VCaP (cell line): Measurements from ENCODE around the gene TENM4.
"Not testable (repeated sequence)": the region's sequence is repeated elsewhere in the genome, so short reads cannot be mapped to it uniquely, and the experiment has no call there.

Experiments used
- H3K27ac ChIP-seq: fragments of 450-650 bp; 2 replicates; pipeline ENCODE4 v1.5.1; 2017
- TF ChIP-seq, protein P1 (sequence below): fragments of 450-650 bp; conservative IDR thresholded peaks from 2 replicates; pipeline ENCODE4 v1.5.1; 2017; ENCODE audit warnings: mild to moderate bottlenecking, moderate library complexity

The TENM4 gene

DNA sequence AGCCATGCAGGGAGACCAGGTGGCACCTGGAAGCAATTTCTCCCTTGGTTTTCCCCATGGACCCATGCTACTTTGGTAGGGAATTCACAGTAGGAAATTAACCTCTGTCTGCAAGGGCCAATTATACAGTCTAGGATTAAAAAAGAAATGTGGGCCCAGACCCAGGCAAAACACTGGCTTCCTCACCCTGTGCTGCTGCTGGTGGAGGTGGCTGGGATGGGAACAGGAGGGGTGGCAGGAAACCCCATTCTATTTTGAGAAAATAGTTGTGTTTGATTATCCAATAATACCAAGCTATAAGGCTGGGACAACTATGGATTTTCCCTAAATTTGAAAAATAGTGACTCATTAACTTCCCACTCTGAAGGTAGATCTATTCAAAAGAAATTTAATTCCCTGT lies 449.1 kb downstream of the TENM4 start:
- H3K27ac ChIP-seq: no peak overlapping the region

DNA sequence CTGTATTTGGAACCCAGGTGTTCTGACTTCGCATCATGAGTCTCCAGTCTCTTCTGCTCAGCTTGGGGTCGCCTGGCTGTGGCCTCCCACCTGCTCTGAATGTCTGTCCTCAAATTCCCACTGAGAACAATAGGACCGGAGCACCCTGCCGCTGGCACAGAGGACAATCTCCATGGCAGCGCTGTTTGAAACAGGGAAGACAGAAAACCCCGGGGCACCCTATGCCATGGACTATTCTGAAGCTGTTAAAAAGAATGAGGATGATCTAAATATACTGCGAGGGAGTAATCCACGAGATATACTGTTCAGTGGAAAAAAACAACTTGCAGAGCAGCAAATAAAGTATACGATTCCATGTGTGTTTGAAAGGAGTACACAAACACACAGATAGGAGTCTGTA lies 450.6 kb downstream of the TENM4 start:
- H3K27ac ChIP-seq: no peak overlapping the region
- TF ChIP-seq, protein P1, sequence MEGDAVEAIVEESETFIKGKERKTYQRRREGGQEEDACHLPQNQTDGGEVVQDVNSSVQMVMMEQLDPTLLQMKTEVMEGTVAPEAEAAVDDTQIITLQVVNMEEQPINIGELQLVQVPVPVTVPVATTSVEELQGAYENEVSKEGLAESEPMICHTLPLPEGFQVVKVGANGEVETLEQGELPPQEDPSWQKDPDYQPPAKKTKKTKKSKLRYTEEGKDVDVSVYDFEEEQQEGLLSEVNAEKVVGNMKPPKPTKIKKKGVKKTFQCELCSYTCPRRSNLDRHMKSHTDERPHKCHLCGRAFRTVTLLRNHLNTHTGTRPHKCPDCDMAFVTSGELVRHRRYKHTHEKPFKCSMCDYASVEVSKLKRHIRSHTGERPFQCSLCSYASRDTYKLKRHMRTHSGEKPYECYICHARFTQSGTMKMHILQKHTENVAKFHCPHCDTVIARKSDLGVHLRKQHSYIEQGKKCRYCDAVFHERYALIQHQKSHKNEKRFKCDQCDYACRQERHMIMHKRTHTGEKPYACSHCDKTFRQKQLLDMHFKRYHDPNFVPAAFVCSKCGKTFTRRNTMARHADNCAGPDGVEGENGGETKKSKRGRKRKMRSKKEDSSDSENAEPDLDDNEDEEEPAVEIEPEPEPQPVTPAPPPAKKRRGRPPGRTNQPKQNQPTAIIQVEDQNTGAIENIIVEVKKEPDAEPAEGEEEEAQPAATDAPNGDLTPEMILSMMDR: no peak

More for the DNA sequence above, 449.1 kb downstream of the TENM4 start:
- TF ChIP-seq, protein P1: no peak

DNA sequence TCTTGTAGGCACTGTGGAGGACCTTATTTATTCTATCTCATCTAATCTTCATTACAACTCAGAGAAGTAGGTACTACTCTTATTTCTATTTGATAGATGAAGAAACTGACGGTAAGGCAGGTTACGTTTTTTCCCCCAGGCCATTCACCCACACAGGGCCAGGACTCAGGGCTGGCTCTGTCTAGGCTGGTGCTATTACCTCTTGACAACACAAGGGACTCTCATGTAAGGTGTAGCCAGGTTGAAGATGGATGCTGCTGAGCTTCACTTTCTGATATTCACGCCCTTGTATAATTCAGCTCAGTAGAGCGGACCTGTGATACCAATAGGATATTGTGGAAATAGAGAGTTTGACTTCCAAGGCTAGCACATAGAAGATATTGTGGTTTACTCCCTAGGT lies 453.1 kb downstream of the TENM4 start:
- TF ChIP-seq, protein P1: no peak
- H3K27ac ChIP-seq: no peak overlapping the region

DNA sequence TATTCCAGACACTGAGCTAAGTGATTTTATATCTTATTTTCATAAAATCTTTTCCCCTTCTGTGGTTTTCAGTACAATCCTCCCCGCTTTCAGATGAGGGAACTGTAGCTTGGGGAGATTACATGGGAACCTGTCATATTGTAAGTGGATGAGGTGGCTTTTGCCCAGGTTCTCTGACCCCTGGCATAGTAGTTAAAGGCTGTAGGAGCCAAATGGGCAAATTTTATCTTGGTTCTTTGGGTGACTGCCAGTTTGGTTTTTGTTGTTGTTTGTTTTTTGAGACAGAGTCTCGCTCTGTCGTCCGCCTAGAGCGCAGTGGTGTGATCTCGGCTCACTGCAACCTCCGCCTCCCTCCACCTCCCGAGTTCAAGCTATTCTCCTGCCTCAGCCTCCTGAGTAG lies 454.5 kb downstream of the TENM4 start:
- no peak overlapping the region for H3K27ac ChIP-seq
- TF ChIP-seq, protein P1: no peak

DNA sequence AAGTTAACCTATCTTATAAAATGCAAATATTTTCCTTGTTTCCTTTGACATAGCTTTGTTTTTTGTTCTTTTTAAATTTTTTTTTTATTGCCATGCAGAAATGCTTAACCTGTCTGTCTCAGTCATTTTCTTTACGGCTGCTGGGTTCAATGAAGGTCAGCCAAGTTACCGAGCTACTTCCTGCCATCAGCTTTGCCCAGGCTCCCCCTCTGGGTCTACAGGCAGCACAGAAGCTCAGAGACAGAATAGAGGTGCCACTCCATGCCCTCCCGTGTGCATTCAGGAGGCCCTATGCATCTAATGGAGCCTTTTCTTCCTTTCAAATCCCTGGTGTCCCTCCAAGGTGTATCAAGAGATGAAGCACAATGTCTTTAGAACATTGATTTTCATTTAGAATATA lies 455.2 kb downstream of the TENM4 start:
- TF ChIP-seq, protein P1: no peak
- no peak overlapping the region for H3K27ac ChIP-seq

DNA sequence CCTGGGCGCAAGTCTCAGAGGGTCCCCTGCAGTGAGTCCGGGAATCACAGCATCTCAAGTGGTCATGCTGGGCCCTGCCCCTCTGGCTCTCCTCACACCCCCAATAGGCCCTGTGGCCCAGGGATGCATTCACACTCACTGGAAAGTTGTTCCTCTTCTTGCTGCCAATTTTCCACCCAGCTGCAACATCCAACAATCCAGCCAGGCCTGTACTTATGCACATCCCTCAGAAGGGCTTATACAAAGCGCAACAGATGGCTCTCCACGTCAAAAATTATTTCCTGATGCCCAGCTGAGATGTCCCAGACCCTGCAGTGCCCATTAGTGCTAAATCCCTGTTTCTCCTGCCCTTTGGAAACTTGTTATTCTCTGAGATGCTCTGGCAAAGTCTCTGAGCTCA lies 458.4 kb downstream of the TENM4 start:
- H3K27ac ChIP-seq: no peak overlapping the region
- TF ChIP-seq, protein P1: no peak

DNA sequence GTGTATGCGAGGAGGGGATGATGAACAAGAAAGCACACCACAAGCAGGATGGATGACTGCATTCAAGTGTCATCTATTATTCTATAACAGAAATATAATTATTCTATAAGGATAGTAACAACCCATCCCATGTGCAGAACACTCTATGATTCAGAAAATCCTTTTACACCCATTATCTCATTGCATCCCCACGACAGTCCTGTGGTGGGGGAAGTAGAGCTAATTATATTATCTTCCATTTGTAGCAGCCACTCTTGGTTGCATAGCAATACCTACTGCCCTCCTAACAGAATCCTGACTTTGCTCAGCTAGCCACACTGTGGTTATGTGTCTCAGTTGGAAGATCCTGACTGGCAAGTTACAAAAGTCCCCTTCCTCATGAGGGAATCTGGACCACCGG lies 459.7 kb downstream of the TENM4 start:
- no peak overlapping the region for H3K27ac ChIP-seq
- TF ChIP-seq, protein P1: no peak

DNA sequence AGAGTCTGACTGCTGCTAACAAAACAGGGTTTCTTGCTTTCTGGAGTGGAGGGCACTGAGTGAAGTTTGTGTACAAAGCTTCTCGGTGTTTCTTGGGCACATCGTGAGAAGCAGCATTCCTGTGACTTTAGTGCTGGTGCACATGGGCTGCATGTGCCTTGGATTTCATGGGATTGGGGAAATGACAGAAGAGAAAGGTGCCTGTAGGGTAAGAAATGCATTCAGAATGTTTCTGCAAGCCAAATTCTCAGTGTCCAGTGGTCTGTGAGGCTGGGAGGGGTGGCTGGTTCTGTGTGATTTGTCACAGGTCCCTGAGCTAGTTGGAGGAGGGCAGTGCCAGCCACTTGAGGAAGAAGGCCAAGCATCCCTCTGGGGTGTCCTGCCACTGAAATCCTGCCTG lies 462.0 kb downstream of the TENM4 start:
- H3K27ac ChIP-seq: no peak overlapping the region
- TF ChIP-seq, protein P1: no peak

DNA sequence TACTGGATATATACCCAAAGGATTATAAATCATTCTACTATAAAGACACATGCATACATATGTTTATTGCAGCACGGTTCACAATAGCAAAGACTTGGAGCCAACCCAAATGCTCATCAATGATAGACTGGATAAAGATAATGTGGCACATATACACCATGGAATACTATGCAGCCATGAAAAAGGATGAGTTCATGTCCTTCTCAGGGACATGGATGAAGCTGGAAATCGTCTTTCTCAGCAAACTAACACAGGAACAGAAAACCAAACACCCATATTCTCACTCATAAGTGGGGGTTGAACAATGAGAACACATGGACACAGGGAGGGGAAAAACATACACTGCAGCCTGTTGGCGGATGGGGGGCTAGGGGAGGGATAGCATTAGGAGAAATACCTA lies 463.0 kb downstream of the TENM4 start:
- not testable (repeated sequence) for H3K27ac ChIP-seq
